PC-3 (cell line): ENCODE measurements around the gene EXOC4. TPM values are rescaled to one million over a fixed set of nuclear protein-coding genes. Genes with fewer than 3 reads are reported as not detected.

Experiments
- ATAC-seq: fragments of 200-7000 bp; cut with Tn5 transposase; 2 replicates; pipeline ENCODE4 v1.9.1; 2020; ENCODE audit warnings: mild to moderate bottlenecking, moderate library complexity
- BruUV-seq: library from RNA; stranded (reverse); fragments of 400-500 nt; replicated peaks from 2 replicates; lab custom pipeline; 2021; lab: Mats Ljungman, UMichigan
- CTCF ChIA-PET: fragments of 300-600 bp; sonication (Branson Sonifier 250); formaldehyde crosslinking; loops from one replicate; lab custom pipeline; 2022; ENCODE audit warnings: antibody characterized with exemption; lab: Charles Lee
- POLR2A ChIA-PET: fragments of 300-600 bp; sonication (Branson Sonifier 250); formaldehyde crosslinking; loops from one replicate; lab custom pipeline; 2022; ENCODE audit warnings: antibody characterized with exemption; ENCODE audit not compliant: unreplicated experiment; lab: Charles Lee
- DNase-seq: peaks from one replicate; pipeline ENCODE4 v3.0.0-alpha.2; 2015
- H2AFZ ChIP-seq: fragments of 300-600 bp; sonication (generic); 2 replicates; pipeline ENCODE4 v1.6.0; 2016; ENCODE audit warnings: antibody characterized with exemption, low read length
- H3F3A ChIP-seq: fragments of 300-600 bp; sonication (generic); one replicate; pipeline ENCODE4 v1.6.0; 2017; ENCODE audit warnings: antibody characterized with exemption, low read length, control low read depth, mild to moderate bottlenecking; ENCODE audit not compliant: unreplicated experiment
- H3K27ac ChIP-seq: fragments of 300-600 bp; sonication (generic); 2 replicates; pipeline ENCODE4 v1.5.1; 2016; ENCODE audit warnings: mild to moderate bottlenecking, low read length
- H3K27me3 ChIP-seq: fragments of 300-600 bp; sonication (generic); 2 replicates; pipeline ENCODE4 v1.6.1; 2016; ENCODE audit warnings: low read length, mixed read lengths
- H3K36me3 ChIP-seq: fragments of 300-600 bp; sonication (generic); 2 replicates; pipeline ENCODE4 v1.6.1; 2016; ENCODE audit warnings: low read depth, mixed run types, low read length, mixed read lengths
- H3K4me1 ChIP-seq: fragments of 300-600 bp; sonication (generic); 2 replicates; pipeline ENCODE4 v1.5.1; 2016; ENCODE audit warnings: low read length; ENCODE audit not compliant: insufficient read depth
- H3K4me2 ChIP-seq: fragments of 300-600 bp; sonication (generic); 2 replicates; pipeline ENCODE4 v1.6.0; 2016; ENCODE audit warnings: low read length
- H3K4me3 ChIP-seq: fragments of 300-600 bp; sonication (generic); 2 replicates; pipeline ENCODE4 v1.5.1; 2016; ENCODE audit warnings: mild to moderate bottlenecking, low read length, mixed read lengths
- H3K79me2 ChIP-seq: fragments of 300-600 bp; sonication (generic); 2 replicates; pipeline ENCODE4 v1.6.1; 2017; ENCODE audit warnings: low read length, mixed read lengths
- H3K9ac ChIP-seq: fragments of 300-600 bp; sonication (generic); 2 replicates; pipeline ENCODE4 v1.6.0; 2016; ENCODE audit warnings: mild to moderate bottlenecking, low read length
- H3K9me2 ChIP-seq: fragments of 300-600 bp; sonication (generic); replicated peaks from 2 replicates; pipeline ENCODE4 v1.6.1; 2016; ENCODE audit warnings: mixed run types, low read length, mixed read lengths
- H3K9me3 ChIP-seq: fragments of 300-600 bp; sonication (generic); 2 replicates; pipeline ENCODE4 v1.6.1; 2016; ENCODE audit warnings: low read length, mixed read lengths
- H4K20me1 ChIP-seq: fragments of 300-600 bp; sonication (generic); 2 replicates; pipeline ENCODE4 v1.6.1; 2016; ENCODE audit warnings: low read length, mixed read lengths
- CTCF ChIP-seq: fragments of 300-600 bp; sonication (generic); conservative IDR thresholded peaks from 2 replicates; pipeline ENCODE4 v1.5.1; 2017; ENCODE audit warnings: antibody characterized with exemption, low read depth, mild to moderate bottlenecking, low read length
- EZH2 ChIP-seq: fragments of 300-600 bp; sonication (generic); IDR thresholded peaks from one replicate; pipeline ENCODE4 v1.6.1; 2017; ENCODE audit warnings: antibody characterized with exemption, mild to moderate bottlenecking, low read length; ENCODE audit not compliant: unreplicated experiment
- EZH2phosphoT487 ChIP-seq: fragments of 300-600 bp; sonication (generic); IDR thresholded peaks from 2 replicates; pipeline ENCODE4 v1.6.1; 2018; ENCODE audit warnings: mild to moderate bottlenecking, antibody characterized with exemption, low read length, borderline replicate concordance
- intact Hi-C: fragments of 100-400 bp; cut with micrococcal nuclease; formaldehyde crosslinking; loops from 2 replicates; pipeline ENCODE4 v1.9.0; 2023
- microRNA-seq: library from miRNA; unstranded; fragments of <30 nt; microRNA quantifications from one replicate; pipeline ENCODE4 v1.1.0, GENCODE V29; 2020; ENCODE audit not compliant: unreplicated experiment
- total RNA-seq: library from RNA; depleted of rRNA; stranded (reverse); fragments of >200 nt; gene quantifications from 2 replicates; pipeline ENCODE4 v1.2.3, GENCODE V29; 2014; rRNA removed

EXOC4 gene
- total RNA-seq, 1 experiment from 2014 or later: 43.5 TPM

GRCh38 chr7:134113655-134114054, 860.8 kb downstream of the EXOC4 start:
- H2AFZ ChIP-seq: no peak overlapping the region
- no peak for DNase-seq
- no peak overlapping the region for H3K9ac ChIP-seq
- POLR2A ChIA-PET: no interaction called here
- H3K9me2 ChIP-seq: no peaks in the 10 kb centered on the region
- no peak for ATAC-seq
- no peaks in the 10 kb centered on the region for H4K20me1 ChIP-seq
- CTCF ChIA-PET: no interaction called here
- H3K79me2 ChIP-seq: no peaks in the 10 kb centered on the region
- intact Hi-C loops: loop anchor here (1.0 kb wide), 1 partner anchor 13 kb away; no protein-coding TSS in a partner anchor
- no peaks in the 10 kb centered on the region for H3K4me1 ChIP-seq
- no peak overlapping the region for H3K4me2 ChIP-seq
- H3K36me3 ChIP-seq: no peaks in the 10 kb centered on the region
- BruUV-seq: no TSS peak
- H3K9me3 ChIP-seq: no peaks in the 10 kb centered on the region
- no peak overlapping the region for H3K4me3 ChIP-seq
- H3K27ac ChIP-seq: no peak overlapping the region
- H3K27me3 ChIP-seq: no peaks in the 10 kb centered on the region
- no peaks in the 10 kb centered on the region for H3F3A ChIP-seq
- TF ChIP-seq EZH2 (no peak), CTCF (no peak), EZH2phosphoT487 (no peak)

GRCh38 chr7:134114992-134115391, 862.1 kb downstream of the EXOC4 start:
- no peaks in the 10 kb centered on the region for H3K79me2 ChIP-seq
- H3K27me3 ChIP-seq: no peaks in the 10 kb centered on the region
- ChIA-PET POLR2A (no interaction called here), CTCF (no interaction called here)
- no peaks in the 10 kb centered on the region for H3K4me1 ChIP-seq
- H3K36me3 ChIP-seq: no peaks in the 10 kb centered on the region
- TF ChIP-seq EZH2 (no peak), CTCF (no peak), EZH2phosphoT487 (no peak)
- H4K20me1 ChIP-seq: no peaks in the 10 kb centered on the region
- DNase-seq: no peak
- no peak overlapping the region for H3K9ac ChIP-seq
- no peak for ATAC-seq
- no peak overlapping the region for H3K4me2 ChIP-seq
- H2AFZ ChIP-seq: no peak overlapping the region
- H3K27ac ChIP-seq: no peak overlapping the region
- intact Hi-C loops: no loop called here
- no peaks in the 10 kb centered on the region for H3K9me3 ChIP-seq
- H3F3A ChIP-seq: no peaks in the 10 kb centered on the region
- no peak overlapping the region for H3K4me3 ChIP-seq
- H3K9me2 ChIP-seq: no peaks in the 10 kb centered on the region
- no TSS peak for BruUV-seq

Small RNAs within 50 kb of the gene (microRNA-seq; reads per million reads assigned to microRNA genes)
- not detected for gene MIR6133

Other genes with a start within 250 kb of the EXOC4 start
- gene CHCHD3, start 171.0 kb upstream of the EXOC4 start, total RNA-seq: 139 and 149 TPM in 2 replicates